ENCODE results near the gene TXNDC17. TPM values are rescaled to one million over a fixed set of nuclear protein-coding genes. Genes with fewer than 3 reads are reported as not detected.

Gene TXNDC17
- total RNA-seq, 4 donors from 2014 or later, result 85.5 to 183 (median 106) TPM

GRCh38 chr17:6668219-6668618 is 27.4 kb downstream of the TXNDC17 start:
- Histone ChIP-seq H3K27me3 (peaks cover 0 to 6% (median 5%) of the 10 kb centered on the region in 3 donors), H3K9me3 (no peaks in the 10 kb centered on the region), H3K36me3 (no peaks in the 10 kb centered on the region), H3K27ac (no peak overlapping the region), H3K4me3 (no peak overlapping the region), H3K4me1 (no peaks in the 10 kb centered on the region)
- intact Hi-C loops (cut with DNase I; ENCODE audit: low total_unique reads), result loop anchor here (5.0 kb wide), 1 partner anchor 339 kb away; no protein-coding TSS in a partner anchor
- no peak for ATAC-seq
- in situ Hi-C loops (cut with MboI; ENCODE audit: low sequenced_read_pairs in 4 of 4), result loop anchor here in 3 of 4 donors (5.0 to 25.0 kb wide), 4 partner anchors 169 to 344 kb away; partner anchors contain the start of genes BCL6B (in 3 of the 3), RNASEK (in 3 of the 3) and TEKT1 (in 1 of the 3)
- DNase-seq, result no peak
- no peak for TF ChIP-seq CTCF (IDR thresholded peaks at IDR 0.05 in 4 of 5, conservative IDR thresholded peaks at IDR 0.05 in 1 of 5)
- no peak for TF ChIP-seq POLR2A (IDR thresholded peaks at IDR 0.05)

GRCh38 chr17:6668727-6669425 is 28.0 kb downstream of the TXNDC17 start:
- intact Hi-C loops (cut with DNase I; ENCODE audit: low total_unique reads), result loop anchor here (5.0 kb wide), 1 partner anchor 338 kb away; no protein-coding TSS in a partner anchor
- no peaks in the 10 kb centered on the region for H3K4me1 ChIP-seq
- no peak overlapping the region for H3K27ac ChIP-seq
- H3K27me3 ChIP-seq, result peaks cover 0 to 6% (median 5%) of the 10 kb centered on the region in 3 donors
- in situ Hi-C loops (cut with MboI; ENCODE audit: low sequenced_read_pairs in 4 of 4), result loop anchor here in 3 of 4 donors (5.0 to 25.0 kb wide), 4 partner anchors 168 to 343 kb away; partner anchors contain the start of genes BCL6B (in 3 of the 3), RNASEK (in 3 of the 3) and TEKT1 (in 1 of the 3)
- H3K4me3 ChIP-seq, result no peak overlapping the region
- no peaks in the 10 kb centered on the region for H3K36me3 ChIP-seq
- TF ChIP-seq POLR2A (IDR thresholded peaks at IDR 0.05) (no peak), CTCF (IDR thresholded peaks at IDR 0.05 in 4 of 5, conservative IDR thresholded peaks at IDR 0.05 in 1 of 5) (no peak)
- no peak for DNase-seq
- ATAC-seq, result no peak
- H3K9me3 ChIP-seq, result no peaks in the 10 kb centered on the region

- H3K27ac ChIP-seq, result no peak overlapping the region
- TF ChIP-seq CTCF (IDR thresholded peaks at IDR 0.05 in 4 of 5, conservative IDR thresholded peaks at IDR 0.05 in 1 of 5), result no peak
- no peak for TF ChIP-seq POLR2A (IDR thresholded peaks at IDR 0.05)
- no peak overlapping the region for H3K4me3 ChIP-seq
- no peaks in the 10 kb centered on the region for H3K9me3 ChIP-seq
- no peak for DNase-seq
- in situ Hi-C loops (cut with MboI; ENCODE audit: low sequenced_read_pairs in 4 of 4) (loop anchor here in 3 of 4 donors (5.0 to 25.0 kb wide), 4 partner anchors 168 to 343 kb away; partner anchors contain the start of genes BCL6B (in 3 of the 3), RNASEK (in 3 of the 3) and TEKT1 (in 1 of the 3)), intact Hi-C loops (cut with DNase I; ENCODE audit: low total_unique reads) (loop anchor here (5.0 kb wide), 1 partner anchor 338 kb away; no protein-coding TSS in a partner anchor)
- no peak for ATAC-seq
- peaks cover 0 to 6% (median 5%) of the 10 kb centered on the region in 3 donors for H3K27me3 ChIP-seq
- no peaks in the 10 kb centered on the region for H3K36me3 ChIP-seq
- no peaks in the 10 kb centered on the region for H3K4me1 ChIP-seq
Observed at GRCh38 chr17:6669479-6670212, 28.8 kb downstream of the TXNDC17 start.

- H3K36me3 ChIP-seq, result no peaks in the 10 kb centered on the region
- ATAC-seq, result no peak
Observed at GRCh38 chr17:6670571-6670970, 29.7 kb downstream of the TXNDC17 start.

More at GRCh38 chr17:6670571-6670970, 29.7 kb downstream of the TXNDC17 start:
- H3K9me3 ChIP-seq, result no peaks in the 10 kb centered on the region
- H3K27ac ChIP-seq, result no peak overlapping the region
- TF ChIP-seq CTCF (IDR thresholded peaks at IDR 0.05 in 4 of 5, conservative IDR thresholded peaks at IDR 0.05 in 1 of 5), result no peak
- TF ChIP-seq POLR2A (IDR thresholded peaks at IDR 0.05), result no peak
- in situ Hi-C loops (cut with MboI; ENCODE audit: low sequenced_read_pairs in 4 of 4) (loop anchor here in 3 of 4 donors (25.0 kb wide), 2 partner anchors 167 to 342 kb away; partner anchors contain the start of genes BCL6B (in 3 of the 3), RNASEK (in 3 of the 3) and TEKT1 (in 1 of the 3)), intact Hi-C loops (cut with DNase I; ENCODE audit: low total_unique reads) (no loop called here)
- no peak for DNase-seq
- H3K27me3 ChIP-seq, result peaks cover 0 to 6% (median 5%) of the 10 kb centered on the region in 3 donors
- no peaks in the 10 kb centered on the region for H3K4me1 ChIP-seq
- H3K4me3 ChIP-seq, result no peak overlapping the region
